B cell (primary cell): ENCODE results near the gene ATP8A2. TPM values are rescaled to one million over a fixed set of nuclear protein-coding genes. Genes with fewer than 3 reads are reported as not detected.

Experiments used
- ATAC-seq: fragments of 200-7000 bp; cut with Tn5 transposase; one replicate; pipeline ENCODE4 v1.10.0; 2021; ENCODE audit warnings: low read depth, mild to moderate bottlenecking, moderate number of reproducible peaks, moderate library complexity
- CTCF ChIA-PET: fragments of 350-600 bp; sonication (Branson Sonifier 250); formaldehyde crosslinking; loops from one replicate; lab custom pipeline; 2021; ENCODE audit warnings: antibody characterized with exemption, inconsistent platforms; lab: Charles Lee
- POLR2A ChIA-PET: fragments of 350-600 bp; sonication (Branson Sonifier 250); formaldehyde crosslinking; loops from one replicate; lab custom pipeline; 2021; ENCODE audit warnings: antibody characterized with exemption; lab: Charles Lee
- DNase-seq: peaks from one replicate; pipeline ENCODE4 v3.0.0; 2013
- H2AFZ ChIP-seq: 2 replicates; pipeline ENCODE4 v1.6.1; 2012; ENCODE audit warnings: mild to moderate bottlenecking, low read depth, low read length; ENCODE audit not compliant: insufficient read depth, poor library complexity, severe bottlenecking
- H3K27ac ChIP-seq, 2 donors: 1 replicate in 1 of 2; 2 replicates in 1 of 2; pipeline ENCODE4 v1.5.1; 2012 to 2013; ENCODE audit warnings: low read length in 2 of 2, mild to moderate bottlenecking in 2 of 2, moderate library complexity in 1 of 2
- H3K27me3 ChIP-seq, 4 experiments: fragments of 200-600 bp in 1 of 4; sonication (generic) in 1 of 4; replicated peaks in 1 of 4; 1 replicate in 2 of 4; 2 replicates in 2 of 4; pipeline versions ENCODE4 v1.6.1 to v1.7.0; 2013 to 2016; ENCODE audit warnings: low read length in 3 of 4, mild to moderate bottlenecking in 2 of 4, mixed read lengths in 1 of 4, moderate library complexity in 1 of 4; ENCODE audit not compliant: insufficient read depth in 4 of 4, control insufficient read depth in 3 of 4; ENCODE audit errors: control extremely low read depth in 1 of 4
- H3K36me3 ChIP-seq, 2 experiments: replicated peaks in 1 of 2; 1 replicate in 1 of 2; 2 replicates in 1 of 2; pipeline versions ENCODE4 v1.6.1 to v1.7.1; 2013; ENCODE audit warnings: low read length in 1 of 2; ENCODE audit not compliant: insufficient read depth in 2 of 2, control insufficient read depth in 1 of 2; ENCODE audit errors: control extremely low read depth in 1 of 2, extremely low read depth in 1 of 2
- H3K4me1 ChIP-seq, 2 donors: fragments of 200-600 bp in 1 of 2; sonication (generic) in 1 of 2; 1 replicate in 1 of 2; 2 replicates in 1 of 2; pipeline versions ENCODE4 v1.5.1 to v1.6.1; 2013 to 2017; ENCODE audit warnings: low read length in 2 of 2; ENCODE audit not compliant: control insufficient read depth in 2 of 2, insufficient read depth in 2 of 2
- H3K4me2 ChIP-seq: replicated peaks from 2 replicates; pipeline ENCODE3; 2012; ENCODE audit warnings: mild to moderate bottlenecking, low read depth, low read length; ENCODE audit not compliant: poor library complexity, severe bottlenecking
- H3K4me3 ChIP-seq, 5 experiments: fragments of 200-600 bp in 1 of 5; sonication (generic) in 1 of 5; 1 replicate in 3 of 5; 2 replicates in 2 of 5; pipeline versions ENCODE4 v1.5.1 to v1.7.0; 2011 to 2016; ENCODE audit warnings: low read length in 4 of 5, mild to moderate bottlenecking in 4 of 5, low read depth in 2 of 5, control low read depth in 1 of 5, moderate library complexity in 1 of 5; ENCODE audit not compliant: insufficient read depth in 1 of 5; ENCODE audit errors: control extremely low read depth in 1 of 5, extremely low read depth in 1 of 5
- H3K79me2 ChIP-seq: fragments of 200-600 bp; sonication (generic); one replicate; pipeline ENCODE4 v1.6.0; 2016; ENCODE audit warnings: low read length; ENCODE audit not compliant: control insufficient read depth, insufficient read depth
- H3K9ac ChIP-seq: fragments of 200-600 bp; sonication (generic); 2 replicates; pipeline ENCODE4 v1.6.1; 2017; ENCODE audit warnings: mild to moderate bottlenecking, low read length, moderate library complexity
- H3K9me3 ChIP-seq, 3 donors: one replicate each; pipeline versions ENCODE4 v1.6.1 to v1.7.1; 2013; ENCODE audit warnings: low read length in 2 of 3; ENCODE audit not compliant: control insufficient read depth in 2 of 3, insufficient read depth in 1 of 3; ENCODE audit errors: control extremely low read depth in 1 of 3
- H4K20me1 ChIP-seq: 2 replicates; pipeline ENCODE4 v1.6.0; 2012; ENCODE audit warnings: mild to moderate bottlenecking, low read length; ENCODE audit not compliant: insufficient read depth, control insufficient read depth, poor library complexity, severe bottlenecking
- H3K27ac Mint-ChIP-seq: one replicate; pipeline ENCODE4 v1.8.0; 2021; ENCODE audit warnings: mixed read lengths
- H3K27me3 Mint-ChIP-seq: one replicate; pipeline ENCODE4 v1.8.0; 2021; ENCODE audit warnings: mixed read lengths
- H3K4me1 Mint-ChIP-seq: one replicate; pipeline ENCODE4 v1.8.0; 2021; ENCODE audit warnings: mixed read lengths
- H3K4me3 Mint-ChIP-seq: one replicate; pipeline ENCODE4 v1.8.0; 2021; ENCODE audit warnings: mixed read lengths
- H3K9me3 Mint-ChIP-seq: one replicate; pipeline ENCODE4 v1.8.0; 2022; ENCODE audit warnings: mixed read lengths; ENCODE audit not compliant: insufficient read depth
- EZH2 ChIP-seq: IDR thresholded peaks from 2 replicates; pipeline ENCODE4 v1.6.1; 2012; ENCODE audit warnings: borderline replicate concordance, low read depth, mild to moderate bottlenecking, moderate library complexity, low read length; ENCODE audit not compliant: insufficient read depth, poor library complexity, severe bottlenecking
- WGBS: methylation state at CpG from one replicate; pipeline ENCODE4 v1.1.5; 2013; ENCODE audit warnings: missing lambda C conversion rate; ENCODE audit not compliant: insufficient coverage; 5-methylcytosine and 5-hydroxymethylcytosine counted together
- intact Hi-C: fragments of 100-400 bp; cut with micrococcal nuclease; formaldehyde crosslinking; loops from one replicate; pipeline ENCODE4 v1.10.0; 2022
- polyA plus RNA-seq: library from polyadenylated mRNA; depleted of rRNA; stranded (reverse); fragments of >200 nt; gene quantifications from 2 replicates; pipeline ENCODE4 v1.2.3, GENCODE V29; 2012
- total RNA-seq, 2 donors: library from RNA; stranded (reverse); fragments of 120-200 nt in 1 of 2; gene quantifications; 1 replicate in 1 of 2; 2 replicates in 1 of 2; pipeline versions ENCODE4 v1.2.3 to v1.2.4, GENCODE V29; 2013 to 2022
- TF ChIP-seq, protein P1 (sequence below): fragments of 200-600 bp; IDR thresholded peaks from one replicate; pipeline ENCODE4 v1.8.0; 2022; ENCODE audit warnings: antibody characterized with exemption, mild to moderate bottlenecking

The ATP8A2 gene
- total and polyA plus RNA-seq, 2 donors (not counting 1 experiment from before 2014, with no cell fraction given): not detected

DNA sequence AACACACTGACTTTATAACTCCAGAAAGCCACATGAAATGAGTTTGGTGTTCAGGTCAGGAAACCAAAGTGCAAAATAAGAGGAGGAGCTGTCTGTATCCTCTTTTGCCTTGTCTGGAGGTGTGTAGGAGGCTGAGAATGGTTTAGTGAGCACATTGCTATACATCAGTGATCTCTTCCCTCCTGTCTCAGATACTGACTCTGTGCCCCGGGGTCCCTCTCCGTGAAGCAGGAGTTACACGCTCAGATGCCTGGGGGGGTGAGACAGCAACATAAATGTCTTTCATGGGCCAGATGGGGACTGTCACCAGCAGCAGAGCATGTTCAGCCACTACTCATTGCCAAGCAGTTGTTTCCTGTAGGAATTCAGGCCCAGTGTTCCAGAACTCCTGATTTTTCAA is 285.4 kb downstream of the ATP8A2 start:
- no peak for DNase-seq
- no peaks in the 10 kb centered on the region for H3K27me3 ChIP-seq
- CTCF ChIA-PET: no interaction called here

DNA sequence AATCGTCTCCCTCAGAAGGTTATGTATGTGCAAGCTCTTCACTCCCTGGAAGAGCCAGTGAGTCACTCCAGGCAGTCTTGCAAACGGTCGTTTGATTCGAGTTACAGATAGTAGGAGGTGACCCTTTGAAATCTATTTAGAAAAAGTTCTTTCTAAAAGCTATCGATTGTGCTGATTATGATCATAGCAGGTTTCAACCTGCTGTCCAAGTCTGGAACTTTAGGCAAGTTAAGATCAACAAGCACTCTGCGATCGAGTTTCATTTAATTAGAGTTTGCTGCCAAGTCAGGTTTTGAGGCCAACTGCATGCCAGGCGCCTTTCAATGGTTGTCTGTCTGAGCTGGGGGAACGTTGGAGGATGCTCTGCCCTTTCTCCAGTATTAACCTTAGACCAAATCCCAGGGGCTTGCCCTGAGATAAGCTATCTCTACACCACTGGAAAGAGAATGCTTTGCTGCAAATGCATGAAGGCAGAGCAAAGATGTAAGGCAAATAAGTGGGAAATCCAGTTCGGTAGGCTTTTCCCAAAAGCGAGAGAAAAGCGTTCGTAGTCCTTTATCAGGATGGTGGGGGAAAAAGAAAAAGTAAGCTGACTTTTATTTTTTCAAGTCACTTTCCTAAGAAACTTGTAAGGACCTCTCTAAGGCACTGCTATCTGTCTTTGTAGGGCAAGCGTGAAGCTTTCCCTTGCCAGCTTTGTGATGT is 287.5 kb downstream of the ATP8A2 start:
- H3K9me3 ChIP-seq: no peaks in the 10 kb centered on the region
- no peak for TF ChIP-seq EZH2
- TF ChIP-seq, protein P1, sequence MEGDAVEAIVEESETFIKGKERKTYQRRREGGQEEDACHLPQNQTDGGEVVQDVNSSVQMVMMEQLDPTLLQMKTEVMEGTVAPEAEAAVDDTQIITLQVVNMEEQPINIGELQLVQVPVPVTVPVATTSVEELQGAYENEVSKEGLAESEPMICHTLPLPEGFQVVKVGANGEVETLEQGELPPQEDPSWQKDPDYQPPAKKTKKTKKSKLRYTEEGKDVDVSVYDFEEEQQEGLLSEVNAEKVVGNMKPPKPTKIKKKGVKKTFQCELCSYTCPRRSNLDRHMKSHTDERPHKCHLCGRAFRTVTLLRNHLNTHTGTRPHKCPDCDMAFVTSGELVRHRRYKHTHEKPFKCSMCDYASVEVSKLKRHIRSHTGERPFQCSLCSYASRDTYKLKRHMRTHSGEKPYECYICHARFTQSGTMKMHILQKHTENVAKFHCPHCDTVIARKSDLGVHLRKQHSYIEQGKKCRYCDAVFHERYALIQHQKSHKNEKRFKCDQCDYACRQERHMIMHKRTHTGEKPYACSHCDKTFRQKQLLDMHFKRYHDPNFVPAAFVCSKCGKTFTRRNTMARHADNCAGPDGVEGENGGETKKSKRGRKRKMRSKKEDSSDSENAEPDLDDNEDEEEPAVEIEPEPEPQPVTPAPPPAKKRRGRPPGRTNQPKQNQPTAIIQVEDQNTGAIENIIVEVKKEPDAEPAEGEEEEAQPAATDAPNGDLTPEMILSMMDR: no peak
- no peaks in the 10 kb centered on the region for H3K4me1 ChIP-seq
- H2AFZ ChIP-seq: no peak overlapping the region
- no peak overlapping the region for H3K4me2 ChIP-seq
- intact Hi-C loops: no loop called here
- ATAC-seq (no peak), DNase-seq (no peak)
- ChIA-PET CTCF (no interaction called here), POLR2A (no interaction called here)
- Mint-ChIP-seq H3K27me3 (no peaks in the 10 kb centered on the region), H3K4me3 (no peak overlapping the region), H3K9me3 (no peaks in the 10 kb centered on the region), H3K4me1 (no peaks in the 10 kb centered on the region), H3K27ac (no peak overlapping the region)
- no peak overlapping the region for H3K27ac ChIP-seq
- no peaks in the 10 kb centered on the region for H4K20me1 ChIP-seq
- H3K79me2 ChIP-seq: no peaks in the 10 kb centered on the region
- 93% methylated on average over 9 of the region's 14 CpGs for WGBS
- H3K36me3 ChIP-seq: no peaks in the 10 kb centered on the region
- H3K27me3 ChIP-seq: no peaks in the 10 kb centered on the region
- H3K9ac ChIP-seq: no peak overlapping the region
- no peak overlapping the region for H3K4me3 ChIP-seq

More for the DNA sequence above, 285.4 kb downstream of the ATP8A2 start:
- H3K9me3 Mint-ChIP-seq: no peaks in the 10 kb centered on the region
- H3K36me3 ChIP-seq: no peaks in the 10 kb centered on the region
- H3K27me3 Mint-ChIP-seq: peaks cover 8% of the 10 kb centered on the region
- no peak overlapping the region for H3K27ac ChIP-seq
- H3K9me3 ChIP-seq: no peaks in the 10 kb centered on the region
- no peaks in the 10 kb centered on the region for H3K4me1 Mint-ChIP-seq
- H3K27ac Mint-ChIP-seq: no peak overlapping the region
- H2AFZ ChIP-seq: no peak overlapping the region
- H3K79me2 ChIP-seq: no peaks in the 10 kb centered on the region
- POLR2A ChIA-PET: no interaction called here
- H3K4me2 ChIP-seq: no peak overlapping the region
- H4K20me1 ChIP-seq: no peaks in the 10 kb centered on the region
- no peak overlapping the region for H3K9ac ChIP-seq
- no peak for TF ChIP-seq EZH2
- TF ChIP-seq, protein P1: no peak
- intact Hi-C loops: no loop called here
- no peak overlapping the region for H3K4me3 Mint-ChIP-seq
- no peaks in the 10 kb centered on the region for H3K4me1 ChIP-seq
- WGBS: 77% methylated on average over 3 of the region's 3 CpGs
- ATAC-seq: no peak
- no peak overlapping the region for H3K4me3 ChIP-seq
